Measurements from ENCODE around the gene CFAP61. TPM values are rescaled to one million over a fixed set of nuclear protein-coding genes. Genes with fewer than 3 reads are reported as not detected.

The CFAP61 gene
- total RNA-seq, 3 donors from 2014 or later, result 0.33 to 2.4 (median 0.59) TPM

DNA sequence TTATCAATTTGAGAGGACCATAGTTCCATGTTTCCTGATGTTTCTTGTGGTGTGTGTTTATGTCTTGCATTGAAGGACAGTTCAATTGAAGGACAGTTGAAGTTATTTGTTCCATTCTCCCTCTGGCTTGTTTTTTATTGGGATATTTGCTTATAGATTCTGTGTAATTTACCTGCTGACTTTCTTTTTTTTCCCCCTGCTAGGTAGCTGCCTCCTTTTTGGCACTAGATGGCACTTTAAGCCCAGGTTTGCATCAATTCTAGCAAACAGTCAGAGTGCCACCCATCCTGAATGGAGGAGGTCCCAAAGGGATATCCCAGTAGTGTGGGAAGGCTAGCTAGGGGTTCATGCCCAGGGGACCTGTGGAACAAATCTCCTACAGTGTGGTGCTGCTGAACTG, 78.1 kb downstream of the CFAP61 start:
- Histone ChIP-seq H3K27ac (no peak overlapping the region), H3K36me3 (no peaks in the 10 kb centered on the region), H3K27me3 (no peaks in the 10 kb centered on the region), H3K9me3 (peaks cover 14 to 31% of the 10 kb centered on the region in 2 donors), H3K4me1 (no peaks in the 10 kb centered on the region), H3K4me3 (no peak overlapping the region)
- intact Hi-C loops (cut with DNase I; ENCODE audit: low total_unique reads), result no loop called here
- TF ChIP-seq, protein P1, sequence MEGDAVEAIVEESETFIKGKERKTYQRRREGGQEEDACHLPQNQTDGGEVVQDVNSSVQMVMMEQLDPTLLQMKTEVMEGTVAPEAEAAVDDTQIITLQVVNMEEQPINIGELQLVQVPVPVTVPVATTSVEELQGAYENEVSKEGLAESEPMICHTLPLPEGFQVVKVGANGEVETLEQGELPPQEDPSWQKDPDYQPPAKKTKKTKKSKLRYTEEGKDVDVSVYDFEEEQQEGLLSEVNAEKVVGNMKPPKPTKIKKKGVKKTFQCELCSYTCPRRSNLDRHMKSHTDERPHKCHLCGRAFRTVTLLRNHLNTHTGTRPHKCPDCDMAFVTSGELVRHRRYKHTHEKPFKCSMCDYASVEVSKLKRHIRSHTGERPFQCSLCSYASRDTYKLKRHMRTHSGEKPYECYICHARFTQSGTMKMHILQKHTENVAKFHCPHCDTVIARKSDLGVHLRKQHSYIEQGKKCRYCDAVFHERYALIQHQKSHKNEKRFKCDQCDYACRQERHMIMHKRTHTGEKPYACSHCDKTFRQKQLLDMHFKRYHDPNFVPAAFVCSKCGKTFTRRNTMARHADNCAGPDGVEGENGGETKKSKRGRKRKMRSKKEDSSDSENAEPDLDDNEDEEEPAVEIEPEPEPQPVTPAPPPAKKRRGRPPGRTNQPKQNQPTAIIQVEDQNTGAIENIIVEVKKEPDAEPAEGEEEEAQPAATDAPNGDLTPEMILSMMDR (IDR thresholded peaks at IDR 0.05), result no peak
- no peak for TF ChIP-seq POLR2AphosphoS5 (IDR thresholded peaks at IDR 0.05)
- TF ChIP-seq POLR2A (IDR thresholded peaks at IDR 0.05), result no peak
- no peak for DNase-seq (ENCODE audit: low spot score in 2 of 2)

DNA sequence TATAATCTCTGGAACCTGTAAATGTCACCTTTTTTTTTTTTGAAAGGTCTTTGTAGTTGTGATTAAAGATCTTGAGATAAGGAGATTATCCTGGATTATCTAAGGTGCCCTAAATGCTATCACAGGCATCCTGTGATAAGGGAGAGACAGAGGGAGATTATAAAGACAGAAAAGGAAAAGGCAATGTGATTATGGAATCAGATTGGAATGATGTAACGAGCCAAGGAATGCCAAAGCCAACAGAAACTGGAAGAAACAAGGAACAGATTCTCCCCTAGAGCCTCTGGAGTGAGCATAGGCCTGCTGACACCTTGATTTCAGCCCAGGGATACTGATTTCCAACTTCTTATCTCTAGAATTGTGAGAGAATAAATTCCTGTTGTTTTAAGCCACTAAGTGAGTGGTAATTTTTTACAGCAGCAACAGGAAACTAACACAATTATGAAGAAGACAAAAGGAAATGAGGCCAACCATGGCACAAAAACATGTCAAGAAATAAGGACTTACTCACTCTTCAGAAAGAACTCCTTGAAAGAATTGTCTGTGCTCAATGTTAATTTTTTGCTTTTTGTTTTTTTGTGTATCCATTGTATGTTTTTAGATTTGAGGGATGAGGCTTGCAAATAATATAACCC, 82.7 kb downstream of the CFAP61 start:
- H3K27me3 ChIP-seq, result no peaks in the 10 kb centered on the region
- no peak overlapping the region for H3K4me3 ChIP-seq
- H3K4me1 ChIP-seq, result no peaks in the 10 kb centered on the region
- intact Hi-C loops (cut with DNase I; ENCODE audit: low total_unique reads), result no loop called here
- peaks cover 6 to 11% of the 10 kb centered on the region in 2 donors for H3K9me3 ChIP-seq
- H3K27ac ChIP-seq, result no peak overlapping the region
- no peaks in the 10 kb centered on the region for H3K36me3 ChIP-seq
- DNase-seq (ENCODE audit: low spot score in 2 of 2), result no peak
- TF ChIP-seq POLR2AphosphoS5 (IDR thresholded peaks at IDR 0.05), result no peak
- TF ChIP-seq POLR2A (IDR thresholded peaks at IDR 0.05), result no peak
- TF ChIP-seq, protein P1 (IDR thresholded peaks at IDR 0.05), result no peak

DNA sequence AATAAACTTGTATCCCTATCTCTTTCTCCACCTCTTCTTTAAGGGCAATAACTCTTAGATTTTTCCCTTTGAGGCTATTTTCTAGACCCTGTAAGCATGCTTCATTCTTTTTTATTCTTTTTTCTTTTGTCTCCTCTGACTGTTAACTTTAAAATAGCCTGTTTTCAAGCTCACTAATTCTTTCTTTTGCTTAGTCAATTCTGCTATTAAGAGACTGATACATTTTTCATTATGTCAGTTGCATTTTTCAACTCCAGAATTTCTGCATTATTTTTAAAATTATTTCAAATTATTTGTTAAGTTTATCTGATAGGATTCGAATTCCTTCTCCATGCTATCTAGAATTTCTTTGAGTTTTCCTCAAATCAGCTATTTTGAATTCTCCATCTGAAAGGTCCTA, 84.0 kb downstream of the CFAP61 start:
- intact Hi-C loops (cut with DNase I; ENCODE audit: low total_unique reads), result no loop called here
- no peak overlapping the region for H3K4me3 ChIP-seq
- H3K27me3 ChIP-seq, result no peaks in the 10 kb centered on the region
- H3K36me3 ChIP-seq, result no peaks in the 10 kb centered on the region
- no peaks in the 10 kb centered on the region for H3K4me1 ChIP-seq
- no peak for TF ChIP-seq POLR2AphosphoS5 (IDR thresholded peaks at IDR 0.05)
- TF ChIP-seq, protein P1 (IDR thresholded peaks at IDR 0.05), result no peak
- no peak for TF ChIP-seq POLR2A (IDR thresholded peaks at IDR 0.05)
- no peak overlapping the region for H3K27ac ChIP-seq
- no peak for DNase-seq (ENCODE audit: low spot score in 2 of 2)
- peaks cover 0 to 4% of the 10 kb centered on the region in 2 donors for H3K9me3 ChIP-seq

DNA sequence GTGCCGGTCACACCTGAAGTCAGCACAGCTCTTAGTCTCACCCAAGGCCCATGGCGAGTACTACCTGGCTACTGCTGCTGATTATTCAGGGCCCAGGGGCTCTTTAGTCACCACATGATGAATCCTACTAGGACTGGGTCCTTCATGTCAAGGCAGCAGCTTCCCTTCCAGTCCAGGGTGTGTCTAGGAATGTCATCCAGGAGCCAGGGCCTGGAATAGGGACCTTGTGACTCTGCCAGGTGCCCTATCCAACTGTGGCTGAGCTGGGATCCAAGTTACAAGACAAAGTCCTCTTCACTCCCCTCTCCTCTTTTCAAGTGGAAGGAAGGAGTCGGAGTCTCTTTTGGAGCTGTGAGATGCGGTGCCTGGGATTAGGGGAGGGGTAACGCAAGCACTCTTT, 85.5 kb downstream of the CFAP61 start:
- Histone ChIP-seq H3K4me3 (no peak overlapping the region), H3K9me3 (peaks cover 0 to 4% of the 10 kb centered on the region in 2 donors), H3K36me3 (no peaks in the 10 kb centered on the region), H3K4me1 (no peaks in the 10 kb centered on the region), H3K27me3 (no peaks in the 10 kb centered on the region), H3K27ac (no peak overlapping the region)
- TF ChIP-seq, protein P1 (IDR thresholded peaks at IDR 0.05), result no peak
- TF ChIP-seq POLR2A (IDR thresholded peaks at IDR 0.05) (no peak), POLR2AphosphoS5 (IDR thresholded peaks at IDR 0.05) (no peak)
- DNase-seq (ENCODE audit: low spot score in 2 of 2), result no peak
- intact Hi-C loops (cut with DNase I; ENCODE audit: low total_unique reads), result no loop called here

DNA sequence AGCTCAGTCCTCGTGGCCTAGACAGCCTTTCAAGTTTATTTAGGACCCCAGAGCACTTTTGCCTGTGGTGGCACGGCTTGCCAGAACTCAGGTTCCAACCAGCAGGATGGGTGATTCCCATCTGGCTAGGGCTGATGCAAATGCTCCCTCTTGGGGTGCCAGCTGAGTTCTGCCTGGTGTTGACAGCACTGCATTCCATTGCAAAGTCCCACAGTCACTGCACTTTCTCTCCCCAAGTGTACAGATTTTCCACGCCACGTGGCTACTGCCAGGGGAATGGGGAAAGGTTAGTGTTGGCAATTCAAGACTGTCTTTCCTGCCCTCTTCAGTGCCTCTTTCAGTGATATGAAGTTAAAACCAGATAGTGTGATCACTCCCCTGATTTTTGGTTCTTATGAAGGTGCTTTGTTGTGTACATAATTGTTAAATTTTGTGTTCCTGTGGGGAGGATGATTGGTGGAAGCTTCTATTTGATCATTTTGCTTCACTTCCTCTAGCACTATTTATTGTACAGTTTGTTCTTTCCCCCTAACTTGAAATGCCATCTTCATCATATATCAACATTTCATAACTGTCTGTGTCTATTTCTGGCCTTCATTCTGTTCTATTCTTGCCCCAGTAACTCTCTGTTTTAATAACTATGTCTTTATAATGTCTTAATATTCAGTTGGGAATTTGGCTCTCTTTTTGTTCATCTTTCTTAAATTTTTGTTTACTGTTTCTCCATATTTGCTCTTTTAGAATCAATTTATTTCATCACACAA, 86.2 kb downstream of the CFAP61 start:
- no peak for DNase-seq (ENCODE audit: low spot score in 2 of 2)
- Histone ChIP-seq H3K4me1 (no peaks in the 10 kb centered on the region), H3K4me3 (no peak overlapping the region), H3K9me3 (no peaks in the 10 kb centered on the region), H3K27ac (no peak overlapping the region), H3K36me3 (no peaks in the 10 kb centered on the region), H3K27me3 (no peaks in the 10 kb centered on the region)
- TF ChIP-seq POLR2A (IDR thresholded peaks at IDR 0.05), result no peak
- TF ChIP-seq, protein P1 (IDR thresholded peaks at IDR 0.05), result no peak
- no peak for TF ChIP-seq POLR2AphosphoS5 (IDR thresholded peaks at IDR 0.05)
- intact Hi-C loops (cut with DNase I; ENCODE audit: low total_unique reads), result no loop called here

All from breast epithelium (tissue), 4 donors.